ENCODE results near the gene HNRNPDL.
A peak's percentile ranks its signal among the peaks of the same experiment; 100 is the strongest.
"Not testable (repeated sequence)": the region's sequence is repeated elsewhere in the genome, so short reads cannot be mapped to it uniquely, and the experiment has no call there.

The HNRNPDL gene

GRCh38 chr4:82430193-82430963, at the start of gene HNRNPDL, which contains the start of gene ENOPH1:
HNRNPDL (minus strand) TSS chr4:82430462; CDS start chr4:82429690, 772 bp downstream.
ENOPH1 (plus strand) TSS chr4:82430590; CDS start chr4:82430830, 240 bp downstream.
- DNase-seq (ENCODE audit: low spot score) = peak; percentile 90

- DNase-seq (ENCODE audit: low spot score) = no peak
Measured at GRCh38 chr4:82479562-82479961, 49.3 kb upstream of the HNRNPDL start.

GRCh38 chr4:82477469-82477868, 47.2 kb upstream of the HNRNPDL start:
- not testable (repeated sequence) for DNase-seq (ENCODE audit: low spot score)

DNA sequence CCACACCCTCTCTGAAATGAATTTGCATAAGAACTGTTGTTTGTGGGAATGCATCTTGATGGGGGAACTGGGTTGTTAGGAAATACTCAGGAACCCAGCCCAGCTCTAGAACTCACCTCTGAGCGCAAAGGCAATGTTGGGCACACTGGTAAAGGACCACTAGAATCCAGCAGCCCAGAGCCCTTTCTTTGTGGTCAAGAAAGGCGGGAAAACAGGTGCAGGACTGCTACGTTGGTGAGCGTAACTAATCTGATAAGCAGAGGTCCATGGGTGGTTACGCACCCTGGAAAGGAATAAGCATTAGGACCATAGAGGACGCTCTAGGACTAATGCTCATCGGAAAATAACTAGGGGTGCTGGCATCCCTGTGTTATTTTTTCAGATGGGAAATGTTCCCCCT, 45.7 kb upstream of the HNRNPDL start:
- DNase-seq (ENCODE audit: low spot score) = not testable (repeated sequence)

DNA sequence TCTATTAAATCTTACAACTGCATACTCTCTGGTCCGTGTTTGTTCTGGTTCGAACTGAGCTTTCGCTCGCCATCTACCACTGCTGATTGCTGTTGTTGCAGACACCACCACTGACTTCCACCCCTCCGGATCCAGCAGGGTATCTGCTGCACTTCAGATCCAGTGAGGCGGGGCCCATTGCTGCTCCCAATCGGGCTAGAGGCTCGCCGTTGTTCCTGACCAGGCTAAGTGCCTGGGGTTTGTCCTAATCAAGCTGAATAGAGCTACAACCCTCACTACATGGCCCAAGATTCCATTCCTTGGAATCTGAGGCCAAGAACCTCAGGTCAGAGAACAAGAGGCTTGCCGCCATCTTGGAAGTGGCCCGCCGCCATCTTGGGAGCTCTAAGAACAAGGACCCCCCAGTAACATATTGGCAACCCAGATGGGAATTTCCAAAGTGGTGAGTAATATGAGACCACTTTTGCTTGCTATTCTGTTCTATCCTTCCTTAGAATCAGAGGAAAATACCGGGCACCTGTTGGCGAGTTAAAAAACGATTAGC, 43.4 kb upstream of the HNRNPDL start:
- DNase-seq (ENCODE audit: low spot score) = no peak

DNA sequence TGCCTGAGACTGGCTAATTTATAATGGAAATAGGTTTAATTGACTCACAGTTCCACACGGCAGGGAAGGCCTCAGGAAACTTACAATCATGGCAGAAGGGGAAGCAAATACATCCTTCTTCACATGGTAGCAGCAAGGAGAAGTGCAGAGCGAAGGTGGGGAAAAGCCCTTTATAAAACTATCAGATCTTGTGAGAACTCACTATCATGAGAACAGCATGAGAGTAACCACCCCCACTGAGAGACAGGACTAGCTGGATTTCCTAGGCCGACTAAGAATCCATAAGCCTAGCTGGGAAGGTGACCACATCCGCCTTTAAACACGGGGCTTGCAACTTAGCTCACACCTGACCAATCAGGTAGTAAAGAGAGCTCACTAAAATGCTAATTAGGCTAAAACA, 42.8 kb upstream of the HNRNPDL start:
- not testable (repeated sequence) for DNase-seq (ENCODE audit: low spot score)

DNA sequence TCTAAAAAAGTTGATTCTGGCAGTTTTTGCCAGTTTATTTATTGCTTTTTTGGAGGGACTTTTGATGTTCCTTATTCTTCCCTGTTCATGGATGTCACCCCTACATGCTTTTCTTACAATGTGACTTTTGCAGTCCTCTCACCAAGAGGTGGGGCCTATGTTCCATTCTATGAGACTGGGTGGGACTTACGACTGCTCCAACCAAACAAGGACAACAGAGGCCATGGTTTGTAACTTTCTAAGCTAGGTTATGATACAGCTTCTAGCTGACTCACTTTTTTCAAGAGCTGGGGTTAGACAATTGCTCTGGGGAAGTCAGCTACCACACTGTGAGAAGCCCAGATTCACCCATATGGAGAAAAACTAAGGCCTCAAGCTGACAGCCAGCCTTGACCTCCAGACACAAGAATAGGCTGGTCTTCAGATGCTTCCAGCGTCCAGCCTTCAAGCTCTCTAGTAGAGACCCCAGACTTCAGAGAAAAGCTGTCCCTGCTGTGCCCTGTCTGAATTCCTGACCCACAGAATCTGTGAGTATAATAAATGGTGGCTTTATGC, 39.6 kb upstream of the HNRNPDL start:
- DNase-seq (ENCODE audit: low spot score) = no peak

DNA sequence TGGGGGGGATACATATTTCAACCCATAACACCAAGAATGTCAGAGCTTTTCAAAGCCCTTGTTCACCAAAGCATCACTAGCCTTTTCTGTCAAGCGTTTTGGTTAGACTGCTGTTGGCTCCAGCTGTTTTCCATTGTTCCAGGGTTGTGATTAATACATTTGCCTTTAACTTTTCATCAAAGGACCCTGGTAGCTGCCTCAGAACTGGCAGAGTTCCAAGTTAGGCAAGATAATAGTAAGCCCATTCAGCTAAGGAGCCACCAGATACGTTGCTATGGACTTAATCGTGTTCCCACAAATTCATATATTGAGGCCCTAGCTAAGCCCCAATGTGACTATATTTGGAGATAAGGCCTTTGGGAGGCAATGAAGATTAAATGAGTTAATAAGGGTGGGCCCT, 37.2 kb upstream of the HNRNPDL start:
- DNase-seq (ENCODE audit: low spot score) = no peak

- no peak for DNase-seq (ENCODE audit: low spot score)
Measured at GRCh38 chr4:82463221-82463620, 33.0 kb upstream of the HNRNPDL start.

DNA sequence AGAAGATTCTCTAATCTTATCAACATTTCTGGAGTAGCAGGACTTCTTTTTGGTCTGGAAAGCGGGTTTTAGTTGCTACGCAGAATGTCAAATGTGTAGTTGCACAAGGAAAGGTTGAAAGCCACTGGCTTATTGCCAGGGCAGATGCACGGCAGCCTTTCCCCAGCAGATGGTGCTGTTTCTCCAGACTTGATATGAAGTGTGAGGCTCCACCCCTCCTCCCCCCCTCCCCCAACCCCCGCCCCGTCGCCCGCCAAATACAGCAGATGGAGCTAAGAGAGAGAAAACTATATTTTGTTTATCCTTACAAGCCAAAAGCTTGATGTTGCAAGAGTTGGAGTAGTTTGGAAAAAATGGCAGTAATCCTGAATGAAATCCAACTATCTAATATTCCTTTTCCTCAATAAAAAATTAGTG, 32.2 kb upstream of the HNRNPDL start:
- DNase-seq (ENCODE audit: low spot score) = peak; percentile 86

- no peak for DNase-seq (ENCODE audit: low spot score)
Measured at GRCh38 chr4:82461710-82462109, 31.4 kb upstream of the HNRNPDL start.

DNA sequence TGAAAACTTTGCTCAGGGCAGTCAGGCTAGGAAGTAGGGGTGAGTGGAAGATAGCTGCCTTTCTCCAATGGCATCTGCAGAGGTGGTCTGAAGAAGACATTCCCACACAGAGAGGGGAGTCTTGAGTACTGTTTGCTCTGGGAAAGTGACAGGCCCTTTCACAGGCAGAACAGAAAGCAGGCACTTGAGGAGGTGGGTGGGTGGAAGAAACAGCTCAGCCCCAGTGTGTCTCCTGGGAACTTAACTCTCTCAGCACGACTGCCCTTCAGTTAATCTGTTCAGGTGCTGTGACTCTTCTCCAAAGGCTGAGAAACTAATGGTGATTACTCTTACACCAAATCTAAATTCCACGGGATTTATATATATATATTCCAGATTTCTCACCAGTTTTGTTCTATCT, 28.5 kb upstream of the HNRNPDL start:
- no peak for DNase-seq (ENCODE audit: low spot score)

GRCh38 chr4:82457266-82457665, 27.0 kb upstream of the HNRNPDL start:
- DNase-seq (ENCODE audit: low spot score) = no peak

- no peak for DNase-seq (ENCODE audit: low spot score)
Measured at GRCh38 chr4:82452026-82452425, 21.8 kb upstream of the HNRNPDL start.

GRCh38 chr4:82450966-82451755, 20.9 kb upstream of the HNRNPDL start:
- DNase-seq (ENCODE audit: low spot score) = no peak

- no peak for DNase-seq (ENCODE audit: low spot score)
Measured at GRCh38 chr4:82447886-82448285, 17.6 kb upstream of the HNRNPDL start.

- no peak for DNase-seq (ENCODE audit: low spot score)
Measured at GRCh38 chr4:82439088-82439487, 8.8 kb upstream of the HNRNPDL start.

- DNase-seq (ENCODE audit: low spot score) = no peak
Measured at GRCh38 chr4:82437285-82438005, 7.2 kb upstream of the HNRNPDL start.

- DNase-seq (ENCODE audit: low spot score) = no peak
Measured at GRCh38 chr4:82436780-82437179, 6.5 kb upstream of the HNRNPDL start.

DNA sequence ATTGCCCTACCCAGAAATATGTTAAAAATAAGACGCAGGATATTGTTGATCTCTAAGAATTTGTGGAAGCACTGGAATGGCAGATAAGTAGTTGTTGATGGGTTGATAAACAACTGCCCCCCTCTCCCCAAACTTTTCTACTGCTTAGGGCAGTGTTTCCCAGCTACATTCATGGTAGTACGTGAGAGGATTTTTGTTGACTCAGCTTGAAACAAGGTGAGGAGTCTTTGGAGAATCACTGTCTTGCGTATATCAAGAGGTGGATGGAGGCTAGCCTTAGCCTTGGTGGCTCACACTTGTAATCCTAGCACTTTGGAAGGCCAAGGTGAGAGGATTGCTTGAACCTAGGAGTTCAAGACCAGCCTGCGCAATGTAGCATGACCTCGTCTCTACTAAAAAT, 5.9 kb upstream of the HNRNPDL start:
- DNase-seq (ENCODE audit: low spot score) = no peak

GRCh38 chr4:82434949-82435348, 4.7 kb upstream of the HNRNPDL start:
- DNase-seq (ENCODE audit: low spot score) = no peak

DNA sequence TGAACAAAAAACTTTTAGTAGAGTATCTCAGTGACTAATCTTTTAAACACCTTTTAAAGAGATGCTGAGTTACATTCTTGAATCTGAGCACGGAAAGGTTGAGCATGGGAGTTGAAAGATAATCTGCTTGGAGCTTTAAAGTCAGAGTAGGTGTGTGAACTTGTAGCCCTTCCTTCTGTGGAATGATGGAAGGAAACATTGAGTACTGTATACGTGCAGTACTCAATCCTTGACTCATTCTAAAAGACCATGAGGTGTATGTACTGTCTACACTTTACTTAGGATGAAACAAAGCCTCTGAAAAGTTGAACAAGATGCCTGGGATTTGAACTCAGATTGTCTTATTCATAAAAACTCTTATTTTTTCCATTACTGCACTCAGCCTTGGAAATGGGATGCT, 3.5 kb upstream of the HNRNPDL start:
- DNase-seq (ENCODE audit: low spot score) = no peak

Data from hematopoietic multipotent progenitor cell treated with erythropoietin and hydrocortisone succinate and interleukin-3 and kit ligand, for 17 days (in vitro differentiated cells).